Tibial artery (tissue), 4 donors: Measurements from ENCODE around the gene FAM217A.
"Not testable (repeated sequence)": the region's sequence is repeated elsewhere in the genome, so short reads cannot be mapped to it uniquely, and the experiment has no call there.

Source experiments
- DNase-seq, 2 donors: peaks; one replicate each; pipeline ENCODE4 v3.0.0-alpha.2; 2019
- H3K27ac ChIP-seq, 2 donors: fragments of 200-600 bp; sonication (generic) in 1 of 2; 1 replicate in 1 of 2; 2 replicates in 1 of 2; pipeline ENCODE4 v1.5.1; 2018 to 2019; ENCODE audit warnings: mild to moderate bottlenecking in 1 of 2
- H3K27me3 ChIP-seq, 2 donors: fragments of 200-600 bp; sonication (generic) in 1 of 2; one replicate each; pipeline versions ENCODE4 v1.5.1 to v1.6.0; 2016 to 2019
- H3K36me3 ChIP-seq, 3 donors: fragments of 200-600 bp; sonication (generic) in 2 of 3; one replicate each; pipeline ENCODE4 v1.5.1; 2016 to 2019; ENCODE audit warnings: mild to moderate bottlenecking in 2 of 3
- H3K4me1 ChIP-seq, 4 donors: fragments of 200-600 bp; sonication (generic) in 2 of 4; 1 replicate in 3 of 4; 2 replicates in 1 of 4; pipeline ENCODE4 v1.5.1; 2016 to 2019
- H3K4me3 ChIP-seq, 2 donors: fragments of 200-600 bp; sonication (generic) in 1 of 2; 1 replicate in 1 of 2; 2 replicates in 1 of 2; pipeline ENCODE4 v1.5.1; 2018 to 2019; ENCODE audit warnings: mild to moderate bottlenecking in 2 of 2
- H3K9me3 ChIP-seq, 3 donors: fragments of 200-600 bp; sonication (generic) in 1 of 3; one replicate each; pipeline ENCODE4 v1.5.1; 2016 to 2019
- CTCF ChIP-seq, 2 experiments: fragments of 200-600 bp in 1 of 2; fragments of 450-650 bp in 1 of 2; IDR thresholded peaks; one replicate each; pipeline ENCODE4 v1.5.1; 2017 to 2019; ENCODE audit warnings: antibody characterized with exemption in 2 of 2, mild to moderate bottlenecking in 1 of 2, moderate library complexity in 1 of 2
- intact Hi-C: fragments of 100-400 bp; cut with DNase I; formaldehyde crosslinking; loops from one replicate; pipeline ENCODE4 v1.15.0; 2023; ENCODE audit warnings: low total_unique reads

Gene FAM217A

GRCh38 chr6:4115741-4116140, 36.8 kb upstream of the FAM217A start:
- Histone ChIP-seq H3K27ac (no peak overlapping the region), H3K9me3 (peaks cover 0 to 11% (median 10%) of the 10 kb centered on the region in 3 donors), H3K27me3 (no peaks in the 10 kb centered on the region), H3K4me1 (no peaks in the 10 kb centered on the region), H3K36me3 (peaks cover 60 to 67% (median 65%) of the 10 kb centered on the region in 3 donors), H3K4me3 (no peak overlapping the region)
- intact Hi-C loops: no loop called here
- TF ChIP-seq CTCF (IDR thresholded peaks at IDR 0.05): no peak
- DNase-seq: no peak

GRCh38 chr6:4114123-4114522, 35.2 kb upstream of the FAM217A start:
- no peak for TF ChIP-seq CTCF (IDR thresholded peaks at IDR 0.05)
- intact Hi-C loops: no loop called here

GRCh38 chr6:4113649-4114048, 34.7 kb upstream of the FAM217A start:
- H3K27me3 ChIP-seq: no peaks in the 10 kb centered on the region
- peaks cover 0 to 11% (median 10%) of the 10 kb centered on the region in 3 donors for H3K9me3 ChIP-seq
- H3K36me3 ChIP-seq: peaks cover 39 to 47% (median 44%) of the 10 kb centered on the region in 3 donors
- H3K27ac ChIP-seq: no peak overlapping the region
- peaks cover 0 to 14% (median 3%) of the 10 kb centered on the region in 4 donors for H3K4me1 ChIP-seq
- intact Hi-C loops: no loop called here
- no peak for TF ChIP-seq CTCF (IDR thresholded peaks at IDR 0.05)
- no peak for DNase-seq
- no peak overlapping the region for H3K4me3 ChIP-seq

More at GRCh38 chr6:4114123-4114522, 35.2 kb upstream of the FAM217A start:
- Histone ChIP-seq H3K9me3 (peaks cover 0 to 11% (median 10%) of the 10 kb centered on the region in 3 donors), H3K4me3 (no peak overlapping the region), H3K27me3 (no peaks in the 10 kb centered on the region), H3K27ac (no peak overlapping the region), H3K36me3 (peaks cover 44 to 51% (median 49%) of the 10 kb centered on the region in 3 donors), H3K4me1 (peaks cover 0 to 10% (median 3%) of the 10 kb centered on the region in 4 donors)
- DNase-seq: no peak

GRCh38 chr6:4112366-4112765, 33.4 kb upstream of the FAM217A start:
- Histone ChIP-seq H3K36me3 (peaks cover 26 to 34% (median 32%) of the 10 kb centered on the region in 3 donors), H3K27ac (no peak overlapping the region), H3K9me3 (peaks cover 0 to 11% (median 10%) of the 10 kb centered on the region in 3 donors), H3K4me1 (peaks cover 0 to 22% (median 3%) of the 10 kb centered on the region in 4 donors), H3K27me3 (no peaks in the 10 kb centered on the region), H3K4me3 (no peak overlapping the region)
- intact Hi-C loops: no loop called here
- DNase-seq: no peak
- no peak for TF ChIP-seq CTCF (IDR thresholded peaks at IDR 0.05)

GRCh38 chr6:4109363-4109815, 30.5 kb upstream of the FAM217A start:
- DNase-seq, H3K27me3 ChIP-seq, H3K36me3 ChIP-seq, intact Hi-C loops, H3K4me3 ChIP-seq: not testable (repeated sequence)
- peak overlapping the region; percentile 57 to 64 for H3K27ac ChIP-seq
- H3K9me3 ChIP-seq: peaks cover 0 to 11% (median 10%) of the 10 kb centered on the region in 3 donors
- peaks cover 0 to 22% (median 3%) of the 10 kb centered on the region in 4 donors for H3K4me1 ChIP-seq

GRCh38 chr6:4108561-4109093, 29.7 kb upstream of the FAM217A start:
- intact Hi-C loops: no loop called here

More at GRCh38 chr6:4108561-4109093, 29.7 kb upstream of the FAM217A start:
- Histone ChIP-seq H3K9me3 (peaks cover 0 to 11% (median 10%) of the 10 kb centered on the region in 3 donors), H3K4me3 (no peak overlapping the region), H3K27me3 (no peaks in the 10 kb centered on the region), H3K4me1 (peaks cover 0 to 22% (median 3%) of the 10 kb centered on the region in 4 donors), H3K36me3 (no peaks in the 10 kb centered on the region), H3K27ac (peak overlapping the region; percentile 57 to 64)
- DNase-seq: no peak
- no peak for TF ChIP-seq CTCF (IDR thresholded peaks at IDR 0.05)
